Neural progenitor cell (in vitro differentiated cells): ENCODE data around the gene MBOAT1.

ENCODE experiments used
- CTCF ChIP-seq: fragments of 200-600 bp; sonication (generic); IDR thresholded peaks from 2 replicates; pipeline ENCODE4 v1.5.1; 2017; ENCODE audit warnings: antibody characterized with exemption, mild to moderate bottlenecking
- EZH2 ChIP-seq: fragments of 200-600 bp; sonication (generic); IDR thresholded peaks from 2 replicates; pipeline ENCODE4 v1.6.1; 2017; ENCODE audit warnings: antibody characterized with exemption, mild to moderate bottlenecking, moderate library complexity

DNA sequence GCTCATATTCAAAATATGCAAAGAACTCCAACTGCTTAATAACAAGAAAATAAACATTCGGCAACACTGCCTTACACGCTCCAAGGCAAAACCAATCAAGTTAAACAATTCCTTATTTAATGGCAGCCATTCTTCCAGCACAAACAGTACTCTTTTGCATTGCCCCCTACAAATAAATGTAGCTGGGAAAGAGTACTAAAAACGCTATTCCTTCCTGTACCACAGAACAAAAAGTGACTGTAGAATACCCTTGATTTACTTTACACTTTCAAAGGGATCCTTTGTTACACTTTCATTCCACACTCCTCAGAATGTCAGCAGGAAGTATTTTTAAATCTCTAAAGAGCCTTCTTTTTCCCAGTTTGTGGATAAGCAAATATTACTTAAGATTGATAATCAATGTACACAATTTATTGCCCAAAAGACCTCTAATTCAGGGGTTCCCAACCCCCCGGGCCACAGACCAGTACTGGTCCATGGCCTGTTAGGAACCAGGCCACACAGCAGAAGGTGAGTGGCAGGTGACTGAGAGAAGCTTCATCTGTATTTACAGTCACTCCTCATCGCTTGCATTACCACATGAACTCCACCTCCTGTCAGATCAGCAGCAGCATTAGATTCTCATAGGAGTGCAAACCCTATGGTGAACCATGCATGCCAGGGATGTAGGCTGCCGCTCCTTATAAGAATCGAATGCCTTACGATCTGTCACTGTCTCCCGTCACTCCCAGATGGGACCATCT lies 51.6 kb downstream of the MBOAT1 start:
- TF ChIP-seq CTCF (no peak), EZH2 (no peak)
